Mucosa of stomach (tissue), 1 donor: Measurements from ENCODE around the gene PCDHAC2.
A peak's percentile ranks its signal among the peaks of the same experiment; 100 is the strongest.

Source experiments
- H3K27me3 ChIP-seq: one replicate; pipeline ENCODE4 v1.7.0; 2013; ENCODE audit warnings: mild to moderate bottlenecking, low read length; ENCODE audit not compliant: control insufficient read depth, insufficient read depth
- H3K36me3 ChIP-seq: one replicate; pipeline ENCODE4 v1.7.0; 2013; ENCODE audit warnings: low read length; ENCODE audit not compliant: control insufficient read depth, insufficient read depth
- H3K4me1 ChIP-seq: one replicate; pipeline ENCODE4 v1.7.0; 2013; ENCODE audit warnings: mild to moderate bottlenecking, low read length; ENCODE audit not compliant: control insufficient read depth, insufficient read depth
- H3K4me3 ChIP-seq: one replicate; pipeline ENCODE4 v1.7.0; 2013; ENCODE audit warnings: low read length
- H3K9ac ChIP-seq: one replicate; pipeline ENCODE4 v1.7.0; 2013; ENCODE audit warnings: mild to moderate bottlenecking, low read length, moderate library complexity
- H3K9me3 ChIP-seq: one replicate; pipeline ENCODE4 v1.7.0; 2013; ENCODE audit warnings: mild to moderate bottlenecking, low read length, moderate library complexity; ENCODE audit not compliant: control insufficient read depth
- donor health status: Pancreatic carcinoma.

Gene PCDHAC2

GRCh38 chr5:140964356-140964755, 1.9 kb upstream of the PCDHAC2 start:
- Histone ChIP-seq H3K9me3 (no peaks in the 10 kb centered on the region), H3K27me3 (peaks cover 30% of the 10 kb centered on the region), H3K4me1 (peaks cover 3% of the 10 kb centered on the region), H3K36me3 (no peaks in the 10 kb centered on the region), H3K9ac (no peak overlapping the region), H3K4me3 (no peak overlapping the region)

- H3K9me3 ChIP-seq = no peaks in the 10 kb centered on the region
- H3K36me3 ChIP-seq = no peaks in the 10 kb centered on the region
- no peak overlapping the region for H3K4me3 ChIP-seq
- H3K9ac ChIP-seq = peak overlapping the region; percentile 34
- peaks cover 3% of the 10 kb centered on the region for H3K4me1 ChIP-seq
- H3K27me3 ChIP-seq = peaks cover 30% of the 10 kb centered on the region
These were observed 377 bp upstream of the PCDHAC2 start for GRCh38 chr5:140965905-140966292.

- H3K27me3 ChIP-seq = peaks cover 30% of the 10 kb centered on the region
- peaks cover 3% of the 10 kb centered on the region for H3K4me1 ChIP-seq
- no peak overlapping the region for H3K9ac ChIP-seq
These were observed 1.1 kb downstream of the PCDHAC2 start for GRCh38 chr5:140967226-140967893.

GRCh38 chr5:140969880-140970279, 3.6 kb downstream of the PCDHAC2 start:
- Histone ChIP-seq H3K36me3 (no peaks in the 10 kb centered on the region), H3K4me3 (no peak overlapping the region), H3K27me3 (peaks cover 30% of the 10 kb centered on the region), H3K9ac (no peak overlapping the region), H3K4me1 (peaks cover 3% of the 10 kb centered on the region), H3K9me3 (no peaks in the 10 kb centered on the region)

More at GRCh38 chr5:140967226-140967893, 1.1 kb downstream of the PCDHAC2 start:
- no peak overlapping the region for H3K4me3 ChIP-seq
- H3K9me3 ChIP-seq = no peaks in the 10 kb centered on the region
- no peaks in the 10 kb centered on the region for H3K36me3 ChIP-seq

- Histone ChIP-seq H3K4me1 (no peaks in the 10 kb centered on the region), H3K36me3 (no peaks in the 10 kb centered on the region), H3K27me3 (peaks cover 2% of the 10 kb centered on the region), H3K9me3 (no peaks in the 10 kb centered on the region), H3K9ac (no peak overlapping the region), H3K4me3 (no peak overlapping the region)
These were observed 7.3 kb downstream of the PCDHAC2 start for GRCh38 chr5:140973550-140973949.

GRCh38 chr5:140977003-140977402, 10.7 kb downstream of the PCDHAC2 start:
- Histone ChIP-seq H3K4me1 (no peaks in the 10 kb centered on the region), H3K27me3 (no peaks in the 10 kb centered on the region), H3K9me3 (no peaks in the 10 kb centered on the region), H3K9ac (no peak overlapping the region), H3K36me3 (no peaks in the 10 kb centered on the region), H3K4me3 (no peak overlapping the region)

GRCh38 chr5:140978260-140978659, 12.0 kb downstream of the PCDHAC2 start:
- Histone ChIP-seq H3K9me3 (no peaks in the 10 kb centered on the region), H3K4me1 (no peaks in the 10 kb centered on the region), H3K9ac (no peak overlapping the region), H3K4me3 (no peak overlapping the region), H3K27me3 (no peaks in the 10 kb centered on the region), H3K36me3 (no peaks in the 10 kb centered on the region)

- Histone ChIP-seq H3K9ac (no peak overlapping the region), H3K4me3 (no peak overlapping the region), H3K4me1 (no peaks in the 10 kb centered on the region), H3K27me3 (no peaks in the 10 kb centered on the region), H3K36me3 (no peaks in the 10 kb centered on the region), H3K9me3 (no peaks in the 10 kb centered on the region)
These were observed 12.7 kb downstream of the PCDHAC2 start for GRCh38 chr5:140978983-140979382.

- Histone ChIP-seq H3K27me3 (no peaks in the 10 kb centered on the region), H3K9ac (no peak overlapping the region), H3K9me3 (no peaks in the 10 kb centered on the region), H3K36me3 (no peaks in the 10 kb centered on the region), H3K4me1 (no peaks in the 10 kb centered on the region), H3K4me3 (no peak overlapping the region)
These were observed 15.9 kb downstream of the PCDHAC2 start for GRCh38 chr5:140982083-140982716.

- H3K9ac ChIP-seq = no peak overlapping the region
- H3K27me3 ChIP-seq = no peaks in the 10 kb centered on the region
- no peaks in the 10 kb centered on the region for H3K36me3 ChIP-seq
- no peaks in the 10 kb centered on the region for H3K4me1 ChIP-seq
- H3K9me3 ChIP-seq = no peaks in the 10 kb centered on the region
- no peak overlapping the region for H3K4me3 ChIP-seq
These were observed 19.8 kb downstream of the PCDHAC2 start for GRCh38 chr5:140986117-140986521.

GRCh38 chr5:140988100-140988499, 21.8 kb downstream of the PCDHAC2 start:
- H3K27me3 ChIP-seq = no peaks in the 10 kb centered on the region
- no peak overlapping the region for H3K9ac ChIP-seq
- no peaks in the 10 kb centered on the region for H3K9me3 ChIP-seq
- H3K36me3 ChIP-seq = no peaks in the 10 kb centered on the region
- no peak overlapping the region for H3K4me3 ChIP-seq
- no peaks in the 10 kb centered on the region for H3K4me1 ChIP-seq

GRCh38 chr5:140988608-140989007, 22.3 kb downstream of the PCDHAC2 start:
- no peak overlapping the region for H3K4me3 ChIP-seq
- H3K27me3 ChIP-seq = no peaks in the 10 kb centered on the region
- H3K9me3 ChIP-seq = no peaks in the 10 kb centered on the region
- H3K36me3 ChIP-seq = no peaks in the 10 kb centered on the region
- no peak overlapping the region for H3K9ac ChIP-seq
- H3K4me1 ChIP-seq = no peaks in the 10 kb centered on the region
